ENCODE results near the gene ETS2.
A peak's percentile ranks its signal among the peaks of the same experiment; 100 is the strongest.
"Not testable (repeated sequence)": the region's sequence is repeated elsewhere in the genome, so short reads cannot be mapped to it uniquely, and the experiment has no call there.

ETS2 gene

DNA sequence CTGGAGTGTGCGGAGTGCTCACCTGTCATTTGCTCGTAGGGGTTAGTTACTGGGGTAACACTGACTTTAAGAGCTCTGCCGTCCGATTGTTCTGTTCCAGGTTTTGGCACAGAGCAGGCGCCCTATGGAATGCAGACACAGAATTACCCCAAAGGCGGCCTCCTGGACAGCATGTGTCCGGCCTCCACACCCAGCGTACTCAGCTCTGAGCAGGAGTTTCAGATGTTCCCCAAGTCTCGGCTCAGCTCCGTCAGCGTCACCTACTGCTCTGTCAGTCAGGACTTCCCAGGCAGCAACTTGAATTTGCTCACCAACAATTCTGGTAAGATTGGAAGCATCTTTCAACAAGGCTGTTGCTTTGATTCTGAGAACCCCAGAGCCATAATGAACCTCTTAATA lies 12.6 kb downstream of the ETS2 start:
- no peak for DNase-seq (ENCODE audit: low read depth in 2 of 2)

DNA sequence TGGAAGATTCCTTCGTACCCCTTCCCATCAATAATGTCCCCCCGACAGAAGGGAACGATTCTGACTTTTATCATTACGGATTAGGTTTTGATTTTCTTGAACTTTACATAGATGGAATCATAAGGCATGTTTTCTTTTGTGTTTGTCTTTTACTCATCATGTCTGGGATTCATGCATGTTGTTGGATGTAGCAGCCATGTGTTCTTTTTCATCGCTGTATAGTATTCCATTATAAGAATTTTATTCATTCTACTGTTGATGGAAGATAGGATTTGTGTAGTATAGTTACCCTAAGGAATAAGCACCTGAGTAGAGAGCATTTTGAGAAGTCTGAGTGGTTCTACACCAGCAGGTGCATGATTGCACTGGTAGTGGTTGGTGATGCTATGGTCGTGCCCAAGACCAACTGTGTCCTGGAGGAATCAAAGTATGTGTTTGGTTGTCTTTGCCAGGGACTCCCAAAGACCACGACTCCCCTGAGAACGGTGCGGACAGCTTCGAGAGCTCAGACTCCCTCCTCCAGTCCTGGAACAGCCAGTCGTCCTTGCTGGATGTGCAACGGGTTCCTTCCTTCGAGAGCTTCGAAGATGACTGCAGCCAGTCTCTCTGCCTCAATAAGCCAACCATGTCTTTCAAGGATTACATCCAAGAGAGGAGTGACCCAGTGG lies 13.5 kb downstream of the ETS2 start:
- no peak for DNase-seq (ENCODE audit: low read depth in 2 of 2)

DNA sequence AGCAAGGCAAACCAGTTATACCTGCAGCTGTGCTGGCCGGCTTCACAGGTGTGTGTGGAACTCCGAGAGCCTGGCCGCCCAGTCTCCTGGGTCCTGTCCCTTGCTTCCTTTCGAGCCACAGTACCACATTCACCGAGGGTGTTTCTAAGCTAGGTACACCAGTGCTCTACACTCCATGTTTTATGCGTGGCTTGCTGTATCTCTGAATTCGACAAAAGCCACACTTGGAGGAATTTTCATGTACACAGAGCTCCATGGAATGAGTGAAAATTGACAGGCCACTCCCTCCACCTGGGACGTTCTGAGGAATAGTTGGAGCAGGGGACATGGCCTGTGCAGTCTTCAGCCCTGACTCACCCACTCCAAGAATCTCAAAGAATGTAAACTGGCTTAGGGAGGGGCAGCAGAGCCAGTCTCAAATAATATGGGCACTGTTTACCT lies 14.0 kb downstream of the ETS2 start:
- DNase-seq (ENCODE audit: low read depth in 2 of 2): no peak

DNA sequence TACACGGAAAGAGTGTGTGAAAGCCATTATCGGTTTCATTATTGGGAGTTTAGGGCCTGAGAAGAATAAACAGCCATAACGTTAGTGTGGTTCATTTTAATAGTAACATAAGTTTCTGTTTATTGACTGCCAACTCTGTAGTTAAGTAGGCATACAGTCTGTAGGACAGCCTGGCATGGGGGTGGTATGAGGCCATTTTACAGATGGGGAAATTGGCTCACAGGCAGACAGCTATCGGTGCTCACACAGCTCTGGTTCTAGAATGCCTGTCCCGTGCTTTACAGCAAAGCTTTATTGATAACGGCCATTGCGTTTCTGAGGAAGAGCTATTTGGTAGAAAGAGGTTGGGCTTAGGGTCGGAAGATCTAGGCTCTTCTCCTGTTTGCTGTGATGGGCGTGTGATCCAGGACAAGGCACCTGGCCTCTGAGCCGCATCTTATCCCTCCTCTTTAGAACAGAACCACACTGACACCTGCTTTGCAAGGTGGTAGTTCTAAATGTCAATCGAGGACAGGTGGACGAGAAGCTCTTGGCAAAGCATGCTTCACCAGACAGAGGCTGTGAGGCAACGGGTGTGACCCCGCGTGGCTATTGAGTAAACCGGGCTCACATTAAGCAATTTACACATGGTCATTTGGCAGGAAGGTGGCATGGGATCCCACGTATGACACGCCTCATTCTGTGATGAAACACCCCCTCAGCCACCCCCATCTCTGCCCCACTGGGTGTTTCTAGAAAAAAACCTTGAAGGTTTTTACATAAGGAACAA lies 14.9 kb downstream of the ETS2 start:
- no peak for DNase-seq (ENCODE audit: low read depth in 2 of 2)

DNA sequence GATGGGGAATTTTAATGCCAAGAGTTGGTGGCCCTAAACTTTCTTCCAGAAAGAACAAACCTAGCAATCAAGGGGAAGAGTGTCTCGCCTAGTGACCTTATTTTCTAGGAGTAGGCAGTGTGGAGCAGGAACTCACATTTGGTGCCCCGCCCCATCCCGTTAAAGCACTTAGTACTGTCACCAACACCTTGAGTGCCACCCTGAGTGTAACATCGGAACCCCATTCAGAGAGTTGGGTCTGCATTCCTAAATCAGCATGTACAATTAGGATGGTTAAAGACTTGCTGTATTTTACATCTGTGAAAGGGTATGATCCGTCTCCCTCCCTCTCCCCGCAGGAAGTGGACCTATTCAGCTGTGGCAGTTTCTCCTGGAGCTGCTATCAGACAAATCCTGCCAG lies 15.5 kb downstream of the ETS2 start:
- DNase-seq (ENCODE audit: low read depth in 2 of 2): no peak

DNA sequence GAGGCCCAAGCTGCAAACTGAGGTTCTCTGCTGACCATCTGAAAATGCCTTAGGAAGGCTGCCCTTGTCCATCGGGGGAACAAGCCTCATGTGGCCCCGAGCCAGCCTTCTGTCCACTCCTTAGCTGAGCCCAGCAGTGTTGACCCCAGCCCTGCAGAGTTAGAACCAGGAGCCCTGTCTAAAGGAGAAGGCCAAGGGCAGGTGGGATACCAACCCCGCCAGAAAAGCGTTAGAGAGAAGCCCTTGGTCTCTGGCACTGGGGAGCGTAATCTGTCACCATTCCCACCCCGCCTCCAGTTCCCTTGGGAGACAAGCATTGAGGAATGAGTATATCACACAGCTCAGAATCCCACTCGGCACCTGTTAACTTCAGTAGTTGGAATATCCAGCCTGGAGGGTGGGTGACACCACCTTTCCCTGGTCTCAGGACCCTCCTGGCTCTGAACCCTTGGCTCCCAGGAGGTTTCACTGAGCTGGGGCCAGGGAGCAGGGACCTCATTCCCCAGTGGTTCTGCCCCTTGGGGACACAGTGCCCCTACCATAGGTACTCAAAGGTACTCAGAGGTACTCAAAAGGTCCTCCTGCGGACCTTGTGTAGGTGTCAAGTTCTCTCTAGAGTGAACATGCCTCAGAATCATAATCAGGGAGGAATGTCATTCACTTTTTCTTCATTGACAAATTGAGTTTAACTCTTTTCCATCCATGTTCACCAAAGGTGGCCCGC lies 16.4 kb downstream of the ETS2 start:
- no peak for DNase-seq (ENCODE audit: low read depth in 2 of 2)

DNA sequence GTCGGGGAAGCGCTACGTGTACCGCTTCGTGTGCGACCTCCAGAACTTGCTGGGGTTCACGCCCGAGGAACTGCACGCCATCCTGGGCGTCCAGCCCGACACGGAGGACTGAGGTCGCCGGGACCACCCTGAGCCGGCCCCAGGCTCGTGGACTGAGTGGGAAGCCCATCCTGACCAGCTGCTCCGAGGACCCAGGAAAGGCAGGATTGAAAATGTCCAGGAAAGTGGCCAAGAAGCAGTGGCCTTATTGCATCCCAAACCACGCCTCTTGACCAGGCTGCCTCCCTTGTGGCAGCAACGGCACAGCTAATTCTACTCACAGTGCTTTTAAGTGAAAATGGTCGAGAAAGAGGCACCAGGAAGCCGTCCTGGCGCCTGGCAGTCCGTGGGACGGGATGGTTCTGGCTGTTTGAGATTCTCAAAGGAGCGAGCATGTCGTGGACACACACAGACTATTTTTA lies 17.1 kb downstream of the ETS2 start:
- DNase-seq (ENCODE audit: low read depth in 2 of 2): no peak

DNA sequence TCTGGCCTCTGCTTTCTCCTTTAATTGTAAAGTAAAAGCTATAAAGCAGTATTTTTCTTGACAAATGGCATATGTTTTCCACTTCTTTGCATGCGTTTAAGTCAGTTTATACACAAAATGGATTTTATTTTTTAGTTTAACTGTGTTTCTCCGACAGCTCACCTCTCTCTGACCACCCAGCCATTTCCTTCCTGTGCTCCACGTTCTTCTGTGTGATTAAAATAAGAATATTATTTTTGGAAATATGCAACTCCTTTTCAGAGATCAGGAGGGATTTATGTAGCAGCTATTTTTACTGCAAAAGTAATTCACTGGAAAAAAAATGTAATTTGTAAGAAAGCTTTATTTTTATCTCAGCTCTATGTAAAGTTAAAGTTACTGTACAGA lies 18.0 kb downstream of the ETS2 start:
- no peak for DNase-seq (ENCODE audit: low read depth in 2 of 2)

DNA sequence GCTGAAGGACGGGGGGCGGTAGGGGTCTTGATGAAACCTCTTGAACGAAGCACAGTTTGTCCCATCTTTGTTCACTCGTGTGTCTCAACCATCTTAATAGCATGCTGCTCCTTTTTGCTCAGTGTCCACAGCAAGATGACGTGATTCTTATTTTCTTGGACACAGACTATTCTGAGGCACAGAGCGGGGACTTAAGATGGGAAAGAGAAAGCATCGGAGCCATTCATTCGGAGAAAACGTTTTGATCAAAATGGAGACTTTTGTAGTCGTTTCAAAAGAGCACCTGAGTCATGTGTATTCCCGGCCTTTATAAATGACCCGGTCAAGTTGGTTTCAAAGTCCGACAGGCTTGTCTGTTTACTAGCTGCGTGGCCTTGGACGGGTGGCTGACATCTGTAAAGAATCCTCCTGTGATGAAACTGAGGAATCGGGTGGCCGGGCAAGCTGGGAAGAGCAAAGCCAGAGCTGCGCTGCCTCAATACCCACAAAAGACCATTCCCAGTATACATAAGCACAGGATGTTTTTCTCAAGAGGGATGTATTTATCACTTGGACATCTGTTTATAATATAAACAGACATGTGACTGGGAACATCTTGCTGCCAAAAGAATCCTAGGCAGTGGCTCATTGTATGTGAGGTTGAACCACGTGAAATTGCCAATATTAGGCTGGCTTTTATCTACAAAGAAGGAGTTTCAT lies 18.5 kb downstream of the ETS2 start:
- DNase-seq (ENCODE audit: low read depth in 2 of 2): no peak

DNA sequence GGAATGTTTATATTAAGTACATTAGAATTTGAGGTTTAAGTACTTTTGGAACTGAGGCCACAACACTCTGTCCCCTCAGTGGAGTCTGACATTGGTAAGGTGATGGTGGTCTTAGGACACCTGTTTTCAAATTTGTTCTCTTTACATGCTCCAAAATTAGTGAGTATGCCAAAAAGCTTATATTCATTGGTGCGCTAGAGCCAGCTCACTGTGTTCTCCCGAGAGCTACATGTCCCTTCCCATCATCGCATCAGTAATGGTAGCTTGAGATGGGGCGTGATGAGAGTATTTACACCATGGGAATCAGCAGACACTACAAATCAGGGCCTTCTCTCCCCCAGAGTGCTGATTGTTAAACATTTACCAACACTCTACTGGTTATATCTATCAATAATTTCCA lies 19.5 kb downstream of the ETS2 start:
- no peak for DNase-seq (ENCODE audit: low read depth in 2 of 2)

DNA sequence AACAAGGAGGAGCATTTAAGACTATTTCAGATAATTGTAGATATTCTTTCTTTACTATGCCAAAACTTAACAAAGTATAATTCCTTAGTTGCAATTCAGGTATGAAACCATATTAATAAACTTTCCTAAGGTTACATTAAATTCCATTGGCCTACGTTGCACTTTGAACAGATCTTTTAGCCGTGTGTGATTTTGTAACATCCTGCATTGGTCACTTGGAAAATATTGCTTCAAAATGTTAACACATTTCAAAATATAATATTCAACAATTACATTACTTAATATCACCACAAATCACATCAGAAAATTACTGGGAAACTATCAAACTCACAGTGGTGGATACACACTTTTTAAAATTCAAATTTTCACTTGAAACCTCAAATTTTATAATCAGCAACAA lies 20.2 kb downstream of the ETS2 start:
- DNase-seq (ENCODE audit: low read depth in 2 of 2): no peak

DNA sequence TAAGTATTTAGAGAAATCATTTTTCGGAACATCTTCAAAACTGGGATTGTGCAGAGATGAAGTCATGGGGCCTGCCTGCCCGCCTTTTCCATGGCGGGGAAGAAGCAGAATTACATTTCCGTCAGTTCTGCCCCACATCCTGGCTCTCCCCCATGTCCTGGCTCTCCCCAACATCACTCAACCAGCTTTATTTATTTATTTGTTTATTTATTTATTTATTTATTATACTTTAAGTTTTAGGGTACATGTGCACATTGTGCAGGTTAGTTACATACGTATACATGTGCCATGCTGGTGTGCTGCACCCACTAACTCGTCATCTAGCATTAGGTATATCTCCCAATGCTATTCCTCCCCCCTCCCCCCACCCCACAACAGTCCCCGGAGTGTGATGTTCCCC lies 22.4 kb downstream of the ETS2 start:
- not testable (repeated sequence) for DNase-seq (ENCODE audit: low read depth in 2 of 2)

DNA sequence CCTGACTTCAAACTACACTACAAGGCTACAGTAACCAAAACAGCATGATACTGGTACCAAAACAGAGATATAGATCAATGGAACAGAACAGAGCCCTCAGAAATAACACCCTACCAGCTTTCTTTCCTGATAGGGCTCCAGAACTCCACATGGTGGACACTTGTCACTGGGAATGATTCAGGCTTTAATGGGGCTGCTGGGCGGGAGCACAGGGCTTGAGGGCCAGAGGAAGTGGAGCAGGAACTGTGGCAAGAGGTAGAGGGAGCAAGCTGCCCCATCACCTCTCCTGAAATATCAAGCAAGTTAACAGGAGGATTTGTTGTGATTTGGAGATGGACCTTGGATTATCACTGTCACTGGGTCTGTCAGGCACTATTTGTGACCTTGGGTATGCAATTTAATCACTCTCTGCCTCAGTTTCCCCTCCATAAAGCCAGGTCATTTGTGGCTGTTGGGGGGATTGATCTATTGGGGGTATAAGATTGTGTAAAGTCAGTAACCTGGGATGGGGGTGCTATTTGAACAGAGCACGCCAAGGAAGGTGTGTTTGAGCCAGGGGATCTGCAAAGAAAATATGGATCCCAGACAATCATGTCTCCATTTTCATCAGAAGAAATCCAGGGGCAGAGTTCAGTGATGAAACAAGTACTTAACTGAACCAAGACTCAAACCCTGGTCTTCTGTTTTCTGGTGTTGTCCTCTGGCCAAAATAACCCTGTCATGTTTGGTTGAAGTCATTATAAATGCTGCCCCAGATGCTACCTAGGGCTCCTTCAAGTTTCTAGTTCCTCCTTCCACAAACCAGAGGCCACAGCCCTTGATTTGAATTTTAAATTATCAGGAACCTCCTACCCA lies 25.2 kb downstream of the ETS2 start:
- no peak for DNase-seq (ENCODE audit: low read depth in 2 of 2)

DNA sequence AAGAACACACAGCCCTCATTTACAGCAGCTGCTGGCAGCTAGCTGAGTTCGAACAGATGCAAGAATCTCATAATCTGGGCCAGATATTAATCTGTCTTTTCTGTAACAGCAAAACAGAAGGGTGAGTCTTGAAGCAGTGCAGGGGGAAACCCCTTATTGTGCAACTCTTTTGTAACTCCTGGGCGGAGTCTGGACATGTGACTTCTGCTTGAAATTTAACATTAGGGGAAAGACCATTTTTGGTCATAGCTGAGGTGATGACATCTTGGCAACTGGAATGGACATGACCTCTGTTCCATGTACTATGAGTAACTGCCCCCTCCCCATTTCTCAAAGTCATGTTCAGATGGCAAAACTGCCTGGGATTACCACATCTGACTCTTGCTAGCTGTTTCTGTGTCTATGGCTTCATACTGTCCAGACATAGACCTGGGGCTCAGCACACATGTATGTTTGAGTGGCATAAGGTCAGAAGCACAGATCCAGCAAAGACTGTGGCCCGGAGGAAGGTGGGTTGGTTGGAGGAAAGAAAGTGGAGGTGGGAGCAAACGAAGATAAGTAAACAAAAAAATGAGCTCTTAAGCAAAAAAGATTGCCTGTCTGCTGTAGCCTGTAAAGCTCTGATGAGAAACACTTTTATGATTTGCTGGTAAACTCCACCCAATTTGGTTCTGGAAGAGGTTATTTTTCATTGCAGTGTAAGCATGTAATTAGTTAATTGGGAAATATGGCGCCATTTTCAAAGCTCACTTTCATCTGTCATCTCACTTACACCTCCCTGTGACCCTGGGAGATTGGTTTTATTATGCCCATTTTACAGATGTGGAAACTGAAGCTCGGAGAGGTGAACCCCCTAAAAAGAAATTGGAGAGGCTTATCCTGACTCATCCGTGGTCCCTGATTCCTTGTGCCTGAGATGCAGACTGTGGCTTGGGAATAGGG lies 26.1 kb downstream of the ETS2 start:
- DNase-seq (ENCODE audit: low read depth in 2 of 2): peak in 1 of 2 experiments; percentile 15

DNA sequence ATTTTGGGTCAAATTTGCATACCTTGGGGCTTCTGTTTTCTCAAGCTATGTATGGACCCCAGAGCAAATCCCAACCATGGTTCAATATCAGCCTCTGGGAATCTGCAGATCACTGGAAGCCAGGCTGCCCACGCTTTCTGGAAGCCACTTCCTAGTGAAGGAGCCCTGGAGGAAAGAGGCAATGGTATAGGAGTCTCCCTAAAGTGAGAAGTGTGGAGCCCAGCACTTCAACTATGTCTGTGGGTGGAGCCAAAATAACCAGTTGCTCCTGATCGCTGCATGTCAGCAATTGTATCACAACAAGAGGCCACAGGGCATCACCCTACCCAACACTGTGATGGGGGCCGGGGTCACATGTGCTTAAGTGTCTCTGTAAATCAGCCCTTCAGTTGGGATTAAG lies 26.9 kb downstream of the ETS2 start:
- no peak for DNase-seq (ENCODE audit: low read depth in 2 of 2)

DNA sequence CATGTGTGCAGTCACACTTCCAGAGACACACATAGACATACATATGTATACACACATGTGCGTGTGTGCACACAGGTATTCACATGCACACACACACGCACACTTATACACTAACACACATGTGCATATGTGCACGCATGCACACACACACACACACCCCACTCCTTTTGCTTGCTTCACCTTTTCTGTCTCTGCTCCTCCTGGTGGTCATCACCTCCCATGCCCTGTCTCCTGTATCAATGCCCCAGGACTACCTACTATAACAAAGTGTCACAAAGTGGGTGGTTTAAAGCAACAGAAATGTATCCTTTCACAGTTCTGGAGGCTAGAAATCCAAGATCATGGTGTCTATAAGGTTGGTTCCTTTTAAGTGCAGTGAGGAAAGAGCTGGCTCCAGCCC lies 27.4 kb downstream of the ETS2 start:
- DNase-seq (ENCODE audit: low read depth in 2 of 2): no peak

DNA sequence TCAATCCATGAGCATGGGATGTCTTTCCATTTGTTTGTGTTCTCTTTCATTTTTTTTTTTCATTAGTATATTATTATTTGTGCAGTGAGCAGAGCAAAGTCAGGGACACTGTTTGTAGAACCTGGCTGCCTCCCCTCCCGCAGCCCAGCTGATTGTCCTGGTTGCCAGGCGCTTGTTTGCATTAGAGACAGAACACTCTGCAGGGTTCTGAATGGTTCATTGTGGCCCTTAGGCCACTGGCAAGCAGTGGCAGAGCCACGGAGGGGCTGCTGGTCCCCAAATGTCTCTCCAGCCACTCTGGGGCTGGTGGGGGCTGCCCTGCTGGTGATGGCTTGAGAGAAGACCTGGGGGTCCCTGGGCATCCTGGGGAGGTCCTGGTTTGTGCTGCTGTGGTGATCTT lies 29.0 kb downstream of the ETS2 start:
- DNase-seq (ENCODE audit: low read depth in 2 of 2): no peak

DNA sequence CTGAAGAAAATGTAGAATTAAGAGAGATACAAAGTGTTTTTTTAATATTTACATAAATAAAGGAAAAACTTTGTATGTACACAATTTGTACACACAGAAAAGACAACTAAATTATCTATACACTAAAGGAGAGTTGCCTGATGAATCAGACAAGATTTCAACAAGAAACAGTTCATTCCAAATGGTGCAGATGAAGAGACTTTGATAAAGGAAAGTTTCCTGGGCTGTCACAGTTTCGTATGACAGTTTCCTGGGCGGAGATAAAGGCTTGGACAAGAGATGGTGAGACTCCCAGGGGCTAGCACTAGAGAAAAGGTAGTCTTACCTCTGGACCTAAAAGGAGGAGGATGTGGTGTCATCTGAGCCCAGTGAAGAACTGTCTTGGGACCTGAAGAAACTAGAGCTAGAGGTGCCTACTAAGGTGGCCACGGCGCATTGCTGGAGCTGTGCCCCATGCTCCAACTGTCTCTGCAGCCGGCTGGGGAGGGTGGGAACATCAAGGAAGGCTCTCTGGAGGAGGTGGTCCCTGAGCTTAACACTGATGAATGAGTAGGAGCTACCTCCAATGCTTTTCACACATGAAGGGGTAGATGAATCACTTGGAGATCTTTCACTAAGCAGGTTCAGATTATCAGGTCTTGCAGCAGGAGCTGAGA lies 32.2 kb downstream of the ETS2 start:
- DNase-seq (ENCODE audit: low read depth in 2 of 2): no peak

DNA sequence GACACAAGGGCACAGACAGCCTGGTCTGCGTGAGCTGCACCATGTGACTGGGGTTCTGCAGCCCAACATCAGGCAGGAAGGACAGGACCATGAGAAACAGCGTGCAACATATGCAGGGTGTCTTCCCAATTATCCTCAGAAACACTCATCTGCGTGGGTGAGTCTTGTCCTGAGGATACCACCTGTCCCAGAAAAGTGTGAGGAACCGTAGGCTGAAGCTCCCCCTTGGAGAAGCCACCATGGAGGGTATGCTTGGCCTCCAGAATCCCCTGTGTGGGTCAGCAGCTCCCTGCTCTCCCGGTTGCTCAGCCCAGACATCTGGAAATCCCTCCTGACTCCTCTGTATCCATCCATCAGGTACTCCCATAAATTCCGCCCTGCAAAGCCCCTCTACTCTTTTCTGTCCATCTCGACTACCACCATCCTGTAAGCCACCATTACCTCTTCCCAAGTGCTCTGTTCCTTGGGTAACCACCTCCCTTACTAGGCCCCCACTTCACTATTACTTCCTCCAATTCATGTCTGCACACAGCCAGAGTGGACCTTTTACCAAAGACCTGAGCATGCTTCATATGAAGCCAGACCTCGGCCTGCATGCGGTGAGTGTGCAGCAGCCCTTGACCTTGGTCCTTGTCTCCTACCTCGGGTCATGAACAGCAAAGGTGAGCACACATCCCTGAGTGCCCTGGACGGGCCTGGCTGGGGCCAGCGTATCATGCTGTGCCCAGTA lies 33.0 kb downstream of the ETS2 start:
- no peak for DNase-seq (ENCODE audit: low read depth in 2 of 2)

Data from stimulated activated CD4-positive, alpha-beta T cell treated with anti-CD3 and anti-CD28 coated beads, Interleukin-12 subunit alpha, Interleukin-12 subunit beta, amount 100 ng/mL, for 24 hours (primary cell).